Fibroblast of pulmonary artery (primary cell): Measurements from ENCODE around the gene SLC32A1.

ENCODE experiments used
- DNase-seq: peaks from one replicate; pipeline ENCODE4 v3.0.0-alpha.2; 2010; ENCODE audit warnings: low read depth
- H3K4me3 ChIP-seq: replicated peaks from 2 replicates; pipeline ENCODE4 v1.5.1; 2011; ENCODE audit warnings: low read depth, mild to moderate bottlenecking, control low read depth, low read length, moderate library complexity
- CTCF ChIP-seq: IDR thresholded peaks from 2 replicates; pipeline ENCODE4 v1.5.1; 2011; ENCODE audit warnings: mild to moderate bottlenecking, control low read depth, low read length, inconsistent platforms; ENCODE audit errors: missing control alignments

Gene SLC32A1

GRCh38 chr20:38760978-38761377 lies 36.7 kb downstream of the SLC32A1 start:
- H3K4me3 ChIP-seq = no peak overlapping the region
- TF ChIP-seq CTCF = no peak
- no peak for DNase-seq

GRCh38 chr20:38762174-38762573 lies 37.9 kb downstream of the SLC32A1 start:
- DNase-seq = no peak
- H3K4me3 ChIP-seq = no peak overlapping the region
- no peak for TF ChIP-seq CTCF

- no peak for TF ChIP-seq CTCF
- DNase-seq = no peak
- H3K4me3 ChIP-seq = no peak overlapping the region
These were observed 39.3 kb downstream of the SLC32A1 start for GRCh38 chr20:38763616-38764015.

- peak; percentile 83 for DNase-seq
- no peak overlapping the region for H3K4me3 ChIP-seq
- TF ChIP-seq CTCF = no peak
These were observed 40.5 kb downstream of the SLC32A1 start for GRCh38 chr20:38764567-38765318.

- H3K4me3 ChIP-seq = no peak overlapping the region
- TF ChIP-seq CTCF = no peak
- no peak for DNase-seq
These were observed 41.8 kb downstream of the SLC32A1 start for GRCh38 chr20:38766071-38766470.

- no peak for TF ChIP-seq CTCF
- no peak for DNase-seq
- no peak overlapping the region for H3K4me3 ChIP-seq
These were observed 45.4 kb downstream of the SLC32A1 start for GRCh38 chr20:38769376-38770295.
